ENCODE measurements around the gene C10orf62.
A peak's percentile ranks its signal among the peaks of the same experiment; 100 is the strongest.
"Not testable (repeated sequence)": the region's sequence is repeated elsewhere in the genome, so short reads cannot be mapped to it uniquely, and the experiment has no call there.

C10orf62 gene

DNA sequence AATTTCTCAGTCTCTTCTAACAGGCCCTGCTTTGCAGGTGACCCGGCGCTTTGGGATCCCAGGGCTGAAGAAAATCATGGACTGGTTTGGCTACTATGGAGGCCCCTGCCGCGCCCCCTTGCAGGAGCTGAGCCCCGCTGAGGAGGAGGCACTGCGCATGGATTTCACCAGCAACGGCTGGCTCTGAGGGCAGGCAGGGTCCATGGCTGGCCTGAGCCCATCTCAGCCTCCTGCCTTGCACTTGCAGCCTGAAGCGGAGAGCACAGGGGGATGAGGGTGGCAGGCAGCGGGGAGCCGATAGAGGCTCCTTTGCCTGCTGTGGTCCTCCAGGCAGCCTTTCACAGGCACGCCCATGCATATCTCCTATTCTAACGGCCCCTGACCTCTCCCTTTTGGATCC, 22.0 kb downstream of the C10orf62 start:
- no peak for DNase-seq
- intact Hi-C loops (cut with DNase I): loop anchor here (5.0 kb wide), 1 partner anchor 39 kb away; the partner anchor contains the start of gene ANKRD2

DNA sequence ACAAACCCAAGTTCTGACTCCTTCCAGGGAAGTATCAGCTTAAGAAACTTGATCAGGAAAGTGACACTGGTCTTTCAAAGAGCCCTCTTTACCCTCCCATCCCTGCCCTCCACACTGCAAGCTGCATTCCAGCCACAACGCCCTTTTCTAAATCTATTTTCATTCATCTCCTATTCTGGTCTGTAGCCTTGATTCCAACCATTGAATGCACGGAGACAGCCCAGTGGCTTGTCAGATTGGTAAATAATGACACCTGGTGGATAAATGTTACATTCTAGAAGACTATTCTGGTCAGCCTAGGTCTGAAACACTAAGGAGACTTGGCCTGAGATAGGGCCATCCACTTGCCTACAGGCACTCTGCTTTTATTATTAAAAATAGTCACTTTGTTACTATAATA, 22.9 kb downstream of the C10orf62 start:
- no peak for DNase-seq

DNA sequence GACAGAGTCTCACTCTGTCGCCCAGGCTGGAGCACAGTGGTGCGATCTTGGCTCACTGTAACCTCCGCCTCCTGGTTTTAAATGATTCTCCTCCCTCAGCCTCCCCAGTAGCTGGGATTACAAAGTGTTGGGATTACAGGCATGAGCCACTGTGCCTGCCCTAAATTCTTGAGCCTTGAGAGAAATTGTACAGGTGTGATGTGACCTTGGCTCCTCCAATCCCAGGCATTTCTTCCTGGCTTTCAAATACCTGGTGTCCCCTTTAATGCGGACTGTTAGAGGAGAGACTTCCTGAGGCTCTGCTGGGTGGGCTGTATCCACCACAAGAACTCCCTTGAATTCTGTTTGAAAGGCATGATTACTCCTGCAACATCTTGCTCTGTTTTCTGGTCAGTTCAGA, 28.8 kb downstream of the C10orf62 start:
- intact Hi-C loops (cut with DNase I): no loop called here
- no peak for DNase-seq

More for the DNA sequence above, 22.9 kb downstream of the C10orf62 start:
- intact Hi-C loops (cut with DNase I): loop anchor here (5.0 kb wide), 1 partner anchor 40 kb away; the partner anchor contains the start of gene ANKRD2

DNA sequence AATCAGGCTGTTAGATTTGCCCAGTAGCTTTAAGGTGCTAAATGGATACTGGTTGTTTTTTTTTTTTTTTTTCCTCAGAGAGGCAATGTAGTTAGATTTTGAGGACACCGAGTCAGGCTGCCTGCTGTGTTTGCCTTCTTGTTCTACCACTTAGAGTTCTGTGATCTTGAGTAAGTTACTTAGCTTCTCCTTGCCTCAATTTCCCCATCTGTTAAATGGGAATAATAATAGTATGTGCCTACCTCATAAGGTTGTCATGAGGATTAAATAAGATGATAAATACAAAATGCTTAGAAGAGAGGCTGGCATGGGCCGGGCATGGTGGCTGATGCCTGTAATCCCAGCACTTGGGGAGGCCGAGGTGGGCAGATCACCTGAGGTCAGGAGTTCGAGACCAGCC, 29.2 kb downstream of the C10orf62 start:
- intact Hi-C loops (cut with DNase I): no loop called here
- no peak for DNase-seq

DNA sequence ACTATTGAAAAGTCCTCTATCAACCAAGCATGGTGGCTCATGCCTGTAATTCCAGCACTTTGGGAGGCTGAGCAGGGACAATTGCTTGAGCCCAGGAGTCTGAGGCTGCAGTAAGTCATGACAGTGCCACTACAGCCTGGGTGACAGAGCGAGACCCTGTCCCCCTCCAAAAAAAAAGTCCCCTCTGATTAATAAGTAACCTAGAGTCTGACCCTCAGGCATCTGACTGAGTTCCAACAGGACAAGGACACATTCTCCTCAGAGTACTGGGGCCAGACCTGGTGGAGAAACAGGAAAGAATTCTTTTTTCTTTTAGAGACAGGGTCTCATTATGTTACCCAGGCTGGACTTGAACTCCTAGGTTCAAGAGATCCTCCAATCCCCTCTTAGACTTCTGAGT, 33.8 kb downstream of the C10orf62 start:
- no peak for DNase-seq
- intact Hi-C loops (cut with DNase I): no loop called here

DNA sequence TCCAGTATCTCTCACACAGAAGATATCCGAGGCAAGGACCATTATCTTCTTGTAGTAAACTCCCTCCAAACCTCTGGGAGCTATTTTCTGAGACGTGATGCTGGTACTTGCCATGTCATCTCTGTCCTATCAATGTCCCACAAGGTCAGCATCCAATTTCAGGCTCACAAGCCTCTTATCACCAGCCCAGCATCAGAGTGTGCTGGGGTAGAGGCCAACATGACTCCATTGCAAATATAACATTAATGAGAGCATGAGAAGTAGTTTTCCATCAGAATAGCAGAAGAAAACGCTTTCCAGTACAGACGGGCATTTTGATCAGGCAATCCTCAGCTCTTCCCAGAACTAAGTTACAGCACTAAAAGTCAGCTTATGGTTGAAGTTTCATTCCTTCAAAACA, 38.2 kb downstream of the C10orf62 start:
- no peak for DNase-seq
- intact Hi-C loops (cut with DNase I): no loop called here

DNA sequence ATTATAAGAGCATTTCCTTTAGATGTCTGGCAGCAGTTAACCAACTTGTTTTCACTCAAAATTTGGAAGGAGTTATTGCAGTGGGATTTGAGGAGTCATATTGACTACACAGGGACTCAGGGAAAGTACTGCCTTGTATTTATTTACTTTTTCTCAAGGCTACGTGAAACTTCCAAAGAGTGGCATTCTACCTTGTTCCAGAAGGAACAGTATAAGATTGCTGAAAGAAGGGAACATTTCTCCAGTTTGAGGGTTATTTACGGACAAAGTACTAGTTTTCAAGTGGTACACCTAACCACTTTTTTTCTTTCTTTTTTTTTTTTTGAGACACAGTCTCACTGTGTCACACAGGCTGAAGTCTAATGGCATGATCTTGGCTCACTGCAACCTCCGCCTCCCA, 38.7 kb downstream of the C10orf62 start:
- intact Hi-C loops (cut with DNase I): no loop called here
- no peak for DNase-seq

DNA sequence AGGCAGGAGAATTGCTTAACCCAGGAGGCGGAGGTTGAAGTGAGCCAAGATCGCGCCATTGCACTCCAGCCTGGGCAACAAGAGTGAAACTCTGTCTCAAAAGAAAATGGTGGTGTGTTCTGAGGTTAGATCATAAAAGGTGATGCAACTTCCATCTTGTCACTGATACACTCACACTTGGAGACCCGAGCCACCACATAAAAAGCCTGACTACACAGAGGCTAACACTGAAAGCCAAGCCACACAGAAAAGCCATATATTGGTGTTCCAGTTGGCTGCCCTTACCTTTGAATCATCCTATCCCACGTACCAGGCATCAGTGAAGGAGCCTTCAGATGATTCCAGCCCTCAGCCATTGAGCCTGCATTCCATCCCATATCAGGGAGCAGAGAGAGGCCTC, 39.8 kb downstream of the C10orf62 start:
- no peak for DNase-seq
- intact Hi-C loops (cut with DNase I): no loop called here

DNA sequence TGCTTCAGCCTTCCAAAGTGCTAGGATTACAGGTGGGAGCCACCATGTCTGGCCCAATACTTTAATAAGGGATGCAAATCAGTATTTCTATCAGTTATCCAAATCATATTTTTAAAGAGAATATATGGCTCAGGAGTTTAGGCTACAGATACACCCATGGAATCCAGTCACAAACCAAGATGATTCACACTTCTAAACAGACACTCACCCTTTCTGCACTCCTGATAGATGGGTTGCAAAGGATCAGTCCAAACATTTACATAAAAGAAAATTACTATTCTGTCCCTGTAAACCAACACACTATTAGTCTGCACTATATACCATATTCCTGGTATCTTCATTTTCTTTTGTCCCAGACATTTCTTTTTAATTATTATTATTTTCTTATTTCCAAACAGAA, 41.6 kb downstream of the C10orf62 start:
- intact Hi-C loops (cut with DNase I): no loop called here
- DNase-seq: no peak

DNA sequence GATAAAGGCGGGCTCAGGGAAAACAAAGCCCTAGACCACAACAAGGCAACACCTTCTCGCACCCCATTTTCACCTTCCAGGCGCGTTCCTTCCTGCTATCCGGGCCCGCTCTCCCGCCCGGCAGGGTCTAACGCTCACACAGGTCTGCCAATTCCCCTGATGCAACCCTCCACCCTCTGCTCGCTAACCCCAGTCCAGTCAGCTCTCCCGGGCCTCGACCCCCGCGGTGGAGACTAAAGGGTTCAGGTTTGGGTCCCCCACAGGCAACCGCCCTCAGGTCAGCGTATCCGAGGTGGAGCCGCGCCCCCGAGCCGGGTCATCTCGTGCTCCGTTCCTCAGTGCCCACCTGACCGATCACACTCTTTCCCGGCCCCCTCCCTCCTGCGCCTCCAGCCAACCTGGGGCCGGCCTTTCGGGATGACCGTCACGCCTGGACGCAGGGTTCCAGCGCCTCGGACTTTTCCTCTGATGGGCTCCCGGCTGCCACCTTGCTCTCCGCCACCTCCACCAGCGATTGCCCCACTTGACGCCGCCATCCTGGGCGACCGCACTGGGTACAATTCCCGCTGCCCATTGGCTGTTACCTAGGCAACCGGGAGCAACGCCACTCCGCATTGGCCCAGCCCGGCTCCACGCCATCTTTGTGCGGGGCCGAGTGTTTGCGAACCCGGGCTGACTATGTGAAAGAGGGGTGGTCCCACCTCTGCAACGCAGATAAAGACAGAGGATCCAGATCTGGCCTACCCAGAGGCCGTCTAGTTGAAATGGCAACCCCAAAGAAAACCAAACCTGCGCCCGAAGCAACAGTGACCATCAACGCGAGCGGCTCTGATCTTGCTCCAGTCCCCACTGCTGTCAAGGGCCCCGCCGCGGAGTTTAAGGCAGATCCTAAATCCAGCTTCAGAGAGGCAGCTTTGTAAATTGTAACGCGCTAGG, 43.7 kb downstream of the C10orf62 start, which contains the start of gene MORN4:
TSS of gene MORN4 (minus strand) at position 552 of the 936 bp plus-strand sequence. CDS start 13,847 bp downstream, outside the sequence.
- peak; percentile 95 to 99 (median 96) for DNase-seq
- intact Hi-C loops (cut with DNase I): no loop called here

DNA sequence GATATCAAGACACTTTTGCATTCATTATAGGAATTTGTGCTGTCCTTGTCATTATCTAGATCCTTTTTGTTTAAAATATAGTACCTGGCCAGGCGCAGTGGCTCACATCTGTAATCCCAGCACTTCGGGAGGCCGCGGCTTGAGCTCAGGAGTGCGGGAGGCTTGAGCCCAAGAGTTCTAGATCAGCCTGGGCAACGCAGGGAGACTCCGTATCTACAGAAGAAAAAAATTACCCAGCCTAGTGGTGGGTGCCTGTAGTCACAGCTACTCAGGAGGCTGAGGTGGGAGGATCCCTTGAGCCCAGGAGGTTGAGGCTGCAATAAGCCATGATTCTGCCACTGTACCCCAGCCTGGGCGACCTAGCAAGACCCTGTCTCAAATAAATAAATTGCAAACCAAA, 44.4 kb downstream of the C10orf62 start:
- no peak for DNase-seq
- intact Hi-C loops (cut with DNase I): no loop called here

DNA sequence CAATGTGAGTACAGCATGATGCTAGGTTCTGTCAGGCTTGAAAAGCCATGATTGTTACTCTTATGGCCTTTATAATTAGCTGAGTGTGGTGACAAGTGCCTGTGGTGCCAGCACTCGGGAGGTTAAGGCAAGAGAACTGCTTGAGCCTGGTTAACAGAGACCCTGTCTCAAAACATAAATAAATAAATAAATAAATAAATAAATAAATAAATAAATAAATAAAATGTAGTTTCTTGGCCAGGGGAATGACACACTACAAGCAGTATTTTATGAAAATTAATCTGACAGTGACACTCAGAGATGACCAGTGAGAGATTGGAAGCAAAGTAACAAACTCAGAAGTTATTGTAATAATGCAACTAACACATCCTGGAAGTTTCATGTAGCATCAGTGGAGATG, 46.1 kb downstream of the C10orf62 start:
- intact Hi-C loops (cut with DNase I): no loop called here
- no peak for DNase-seq

DNA sequence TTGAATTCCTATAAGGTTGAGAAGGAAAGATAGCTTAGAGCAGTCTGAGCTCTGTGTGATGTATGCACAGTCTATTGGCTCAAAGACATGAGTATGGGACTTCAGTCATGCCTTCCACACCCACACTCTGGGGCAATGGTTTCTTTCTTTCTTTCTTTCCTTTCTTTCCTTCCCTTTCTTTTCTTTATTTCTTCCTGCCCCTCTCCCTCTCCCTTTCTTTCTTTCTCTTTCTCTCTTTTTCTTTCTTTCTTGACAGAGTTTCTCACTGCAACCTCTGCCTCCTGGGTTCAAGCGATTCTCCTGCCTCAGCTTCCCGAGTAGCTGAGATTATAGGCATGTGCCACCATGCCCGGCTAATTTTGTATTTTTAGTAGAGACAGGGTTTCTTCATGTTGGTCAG, 49.6 kb downstream of the C10orf62 start:
- DNase-seq; intact Hi-C loops (cut with DNase I): not testable (repeated sequence)

DNA sequence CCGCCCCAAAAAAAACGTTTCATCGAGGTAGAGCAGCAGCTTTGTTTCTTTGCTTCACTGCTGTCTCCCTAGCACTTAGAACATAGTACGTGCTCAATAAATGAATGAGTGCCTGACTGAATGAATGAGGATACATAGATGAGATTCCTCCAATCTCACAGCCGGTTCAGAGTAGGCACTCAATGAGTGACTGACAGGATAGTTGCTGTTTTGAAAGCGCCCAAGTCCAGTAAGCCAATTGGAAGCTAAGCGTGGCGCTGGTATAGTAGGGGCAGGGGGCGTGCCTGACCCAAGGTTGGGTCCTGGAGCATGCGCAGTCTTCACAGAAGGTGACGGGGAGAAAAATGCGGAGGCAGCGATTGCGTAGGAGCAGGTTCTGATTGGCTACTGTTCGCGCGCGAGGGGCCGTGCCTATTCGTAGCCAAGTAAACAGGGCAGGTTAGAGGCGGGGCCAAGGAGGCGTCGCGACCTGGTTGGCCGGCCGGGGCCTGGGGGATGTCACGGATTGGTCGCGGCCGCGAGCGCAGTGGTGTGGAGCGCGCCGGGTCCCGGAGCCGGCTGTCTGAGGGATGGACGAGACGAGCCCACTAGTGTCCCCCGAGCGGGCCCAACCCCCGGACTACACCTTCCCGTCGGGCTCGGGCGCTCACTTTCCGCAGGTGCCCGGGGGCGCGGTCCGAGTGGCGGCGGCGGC, 50.8 kb downstream of the C10orf62 start, which contains the start of gene PI4K2A:
TSS of gene PI4K2A (plus strand) at position 498 of the 694 bp plus-strand sequence. CDS start at position 570, 72 bp downstream.
- intact Hi-C loops (cut with DNase I): loop anchor here (1.0 to 5.0 kb wide), 2 partner anchors 47 to 148 kb away; partner anchors contain the start of gene AVPI1
- peak; percentile 97 to 100 (median 98) for DNase-seq
